ENCODE data around the gene UBE2Q2. TPM values are rescaled to one million over a fixed set of nuclear protein-coding genes. Genes with fewer than 3 reads are reported as not detected.

Gene UBE2Q2
- polyA plus RNA-seq, 2 of the 4 experiments (the other 2 are of a cell fraction), result 36.5 to 50.6 TPM

- CTCF ChIA-PET, result interaction anchor here (0.6 to 6.1 kb wide), 35 partner anchors 8 to 1152 kb away, joined by 3 to 55 read pairs (median 3); partner anchors contain the start of genes NRG4, TMEM266 and UBE2Q2
- no peak for FAIRE-seq
- POLR2A ChIA-PET, result interaction anchor here (1.5 kb wide), 1 partner anchor 131 kb away, joined by 5 read pairs; the partner anchor contains the start of gene TMEM266
- WGBS (ENCODE audit: missing lambda C conversion rate), result 53% methylated on average over 9 of the region's 9 CpGs
- TF ChIP-seq SMC3 (IDR thresholded peaks at IDR 0.05), result peak; percentile 46
- no peak for TF ChIP-seq ELK1 (IDR thresholded peaks at IDR 0.05; ENCODE audit: low read depth, low read length)
- TF ChIP-seq, protein P1, sequence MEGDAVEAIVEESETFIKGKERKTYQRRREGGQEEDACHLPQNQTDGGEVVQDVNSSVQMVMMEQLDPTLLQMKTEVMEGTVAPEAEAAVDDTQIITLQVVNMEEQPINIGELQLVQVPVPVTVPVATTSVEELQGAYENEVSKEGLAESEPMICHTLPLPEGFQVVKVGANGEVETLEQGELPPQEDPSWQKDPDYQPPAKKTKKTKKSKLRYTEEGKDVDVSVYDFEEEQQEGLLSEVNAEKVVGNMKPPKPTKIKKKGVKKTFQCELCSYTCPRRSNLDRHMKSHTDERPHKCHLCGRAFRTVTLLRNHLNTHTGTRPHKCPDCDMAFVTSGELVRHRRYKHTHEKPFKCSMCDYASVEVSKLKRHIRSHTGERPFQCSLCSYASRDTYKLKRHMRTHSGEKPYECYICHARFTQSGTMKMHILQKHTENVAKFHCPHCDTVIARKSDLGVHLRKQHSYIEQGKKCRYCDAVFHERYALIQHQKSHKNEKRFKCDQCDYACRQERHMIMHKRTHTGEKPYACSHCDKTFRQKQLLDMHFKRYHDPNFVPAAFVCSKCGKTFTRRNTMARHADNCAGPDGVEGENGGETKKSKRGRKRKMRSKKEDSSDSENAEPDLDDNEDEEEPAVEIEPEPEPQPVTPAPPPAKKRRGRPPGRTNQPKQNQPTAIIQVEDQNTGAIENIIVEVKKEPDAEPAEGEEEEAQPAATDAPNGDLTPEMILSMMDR (IDR thresholded peaks at IDR 0.05), result peak; percentile 64
- no peak for TF ChIP-seq ZNF302 (CRISPR knock-in tag; IDR thresholded peaks at IDR 0.05)
- TF ChIP-seq RAD21 (conservative IDR thresholded peaks at IDR 0.05 in 1 of 2, IDR thresholded peaks at IDR 0.05 in 1 of 2), result peak; percentile 66 to 70
- Histone ChIP-seq H3K9me3 (no peaks in the 10 kb centered on the region), H3K4me1 (peaks cover 9% of the 10 kb centered on the region; the same call in 2 of the 3 replicates), H3K27ac (no peak overlapping the region), H3K4me3 (no peak overlapping the region), H3K4me2 (no peak overlapping the region)
- DNase-seq (ENCODE audit: low read depth in 1 of 2, low spot score in 1 of 2), result peak; percentile 38 to 75
- peak; percentile 91 to 94 for ATAC-seq
Measured at GRCh38 chr15:75928680-75929608, 85.7 kb downstream of the UBE2Q2 start.

GRCh38 chr15:75929799-75930565 is 86.7 kb downstream of the UBE2Q2 start:
- CTCF ChIA-PET, result interaction anchor here (0.6 to 6.1 kb wide), 20 partner anchors 9 to 304 kb away, joined by 3 to 55 read pairs (median 4); partner anchors contain the start of gene TMEM266
- no peak for TF ChIP-seq GATA3 (IDR thresholded peaks at IDR 0.05; ENCODE audit: borderline replicate concordance)
- TF ChIP-seq HEYL (CRISPR knock-in tag; IDR thresholded peaks at IDR 0.05), result no peak
- no peak for TF ChIP-seq ZFP36 (IDR thresholded peaks at IDR 0.05; ENCODE audit: borderline replicate concordance, partially characterized antibody)
- TF ChIP-seq SMC3 (IDR thresholded peaks at IDR 0.05), result no peak
- no peak for TF ChIP-seq CHD2 (IDR thresholded peaks at IDR 0.05; ENCODE audit: low read length, partially characterized antibody)
- TF ChIP-seq KDM5A (IDR thresholded peaks at IDR 0.05), result no peak
- no peak for TF ChIP-seq SREBF2 (IDR thresholded peaks at IDR 0.05)
- no peak for TF ChIP-seq POLR2A (IDR thresholded peaks at IDR 0.05; ENCODE audit: low read length)
- TF ChIP-seq FOSB (CRISPR knock-in tag; IDR thresholded peaks at IDR 0.05), result no peak
- TF ChIP-seq HOXB13 (CRISPR knock-in tag; IDR thresholded peaks at IDR 0.05; ENCODE audit: low read depth), result no peak
- no peak for TF ChIP-seq RNF2 (IDR thresholded peaks at IDR 0.05; ENCODE audit: borderline replicate concordance, low read depth)
- TF ChIP-seq, protein P2, sequence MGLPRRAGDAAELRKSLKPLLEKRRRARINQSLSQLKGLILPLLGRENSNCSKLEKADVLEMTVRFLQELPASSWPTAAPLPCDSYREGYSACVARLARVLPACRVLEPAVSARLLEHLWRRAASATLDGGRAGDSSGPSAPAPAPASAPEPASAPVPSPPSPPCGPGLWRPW (IDR thresholded peaks at IDR 0.05), result no peak
- TF ChIP-seq EHMT2 (IDR thresholded peaks at IDR 0.05; ENCODE audit: low read depth), result no peak
- no peak for TF ChIP-seq EP300 (IDR thresholded peaks at IDR 0.05)
- TF ChIP-seq, protein P1 (IDR thresholded peaks at IDR 0.05), result no peak
- POLR2A ChIA-PET, result interaction anchor here (1.5 kb wide), 1 partner anchor 129 kb away, joined by 5 read pairs; the partner anchor contains the start of gene TMEM266
- H3K27ac ChIP-seq, result no peak overlapping the region
- ATAC-seq (no peak), DNase-seq (ENCODE audit: low read depth in 1 of 2, low spot score in 1 of 2) (no peak), FAIRE-seq (peak; percentile 82)
- H3K4me3 ChIP-seq, result no peak overlapping the region
- no peaks in the 10 kb centered on the region for H3K4me1 ChIP-seq
- no peak overlapping the region for H3K4me2 ChIP-seq
- WGBS (ENCODE audit: missing lambda C conversion rate), result 65% methylated on average over 5 of the region's 5 CpGs
- H3K9me3 ChIP-seq, result no peaks in the 10 kb centered on the region

Measured in A549 (cell line).